Urinary bladder (tissue), 4 donors: ENCODE measurements around the gene B4GALT2. TPM values are rescaled to one million over a fixed set of nuclear protein-coding genes. Genes with fewer than 3 reads are reported as not detected.

Experiments used
- DNase-seq: peaks from one replicate; pipeline ENCODE4 v3.0.0-alpha.2; 2015; ENCODE audit errors: extremely low spot score
- H3K27ac ChIP-seq: one replicate; pipeline ENCODE4 v1.5.1; 2013; ENCODE audit warnings: low read depth, mild to moderate bottlenecking, moderate library complexity
- H3K36me3 ChIP-seq: one replicate; pipeline ENCODE4 v1.6.1; 2013; ENCODE audit warnings: mild to moderate bottlenecking, moderate library complexity; ENCODE audit not compliant: insufficient read depth
- H3K4me1 ChIP-seq: one replicate; pipeline ENCODE4 v1.6.1; 2013; ENCODE audit warnings: mild to moderate bottlenecking, moderate library complexity; ENCODE audit not compliant: insufficient read depth
- H3K4me3 ChIP-seq: one replicate; pipeline ENCODE4 v1.5.1; 2013; ENCODE audit warnings: low read depth, low read length
- WGBS: extraction: QIAGEN DNeasy Blood & Tissue Kit; methylation state at CpG from one replicate; pipeline ENCODE4 v1.1.7; 2013; 5-methylcytosine and 5-hydroxymethylcytosine counted together
- polyA plus RNA-seq: library from polyadenylated mRNA; stranded (reverse); fragments of 200-250 nt; gene quantifications from one replicate; pipeline ENCODE4 v1.2.3, GENCODE V29; 2013
- total RNA-seq: library from RNA; depleted of rRNA; stranded (reverse); fragments of >200 nt; gene quantifications from one replicate; pipeline ENCODE4 v1.2.3, GENCODE V29; 2014
- donor health status: healthy with polysubstance abuse.
- donor health status: healthy.

The B4GALT2 gene
- total and polyA plus RNA-seq, 2 donors, result 35.2 to 55.9 TPM

GRCh38 chr1:43954036-43954435, 25.0 kb upstream of the B4GALT2 start:
- WGBS, result 87% methylated on average over 5 of the region's 5 CpGs
- H3K36me3 ChIP-seq, result peaks cover 4% of the 10 kb centered on the region
- H3K4me3 ChIP-seq, result no peak overlapping the region
- DNase-seq, result no peak
- no peak overlapping the region for H3K27ac ChIP-seq
- H3K4me1 ChIP-seq, result no peaks in the 10 kb centered on the region

GRCh38 chr1:43956234-43956633, 22.8 kb upstream of the B4GALT2 start:
- no peak overlapping the region for H3K4me3 ChIP-seq
- H3K27ac ChIP-seq, result no peak overlapping the region
- H3K36me3 ChIP-seq, result peaks cover 3% of the 10 kb centered on the region
- no peaks in the 10 kb centered on the region for H3K4me1 ChIP-seq
- WGBS, result 96% methylated on average over 8 of the region's 8 CpGs
- no peak for DNase-seq

GRCh38 chr1:43957407-43958040, 21.5 kb upstream of the B4GALT2 start:
- H3K4me1 ChIP-seq, result no peaks in the 10 kb centered on the region
- H3K27ac ChIP-seq, result no peak overlapping the region
- no peak for DNase-seq
- H3K4me3 ChIP-seq, result no peak overlapping the region
- 85% methylated on average over 7 of the region's 7 CpGs for WGBS
- peaks cover 3% of the 10 kb centered on the region for H3K36me3 ChIP-seq

- Histone ChIP-seq H3K36me3 (peaks cover 3% of the 10 kb centered on the region), H3K4me3 (no peak overlapping the region), H3K4me1 (no peaks in the 10 kb centered on the region), H3K27ac (no peak overlapping the region)
- no peak for DNase-seq
- 86% methylated on average over 9 of the region's 9 CpGs for WGBS
Measured at GRCh38 chr1:43958351-43959255, 20.4 kb upstream of the B4GALT2 start.

GRCh38 chr1:43960798-43961197, 18.2 kb upstream of the B4GALT2 start:
- DNase-seq, result no peak

GRCh38 chr1:43961692-43962091, 17.3 kb upstream of the B4GALT2 start:
- no peak for DNase-seq
- H3K36me3 ChIP-seq, result peaks cover 5% of the 10 kb centered on the region
- H3K4me1 ChIP-seq, result no peaks in the 10 kb centered on the region
- H3K4me3 ChIP-seq, result no peak overlapping the region
- H3K27ac ChIP-seq, result no peak overlapping the region
- WGBS, result 90% methylated on average over 3 of the region's 3 CpGs

More at GRCh38 chr1:43960798-43961197, 18.2 kb upstream of the B4GALT2 start:
- H3K4me1 ChIP-seq, result no peaks in the 10 kb centered on the region
- 90% methylated on average over 8 of the region's 8 CpGs for WGBS
- no peak overlapping the region for H3K4me3 ChIP-seq
- H3K36me3 ChIP-seq, result peaks cover 5% of the 10 kb centered on the region
- no peak overlapping the region for H3K27ac ChIP-seq

- H3K36me3 ChIP-seq, result peaks cover 5% of the 10 kb centered on the region
- DNase-seq, result no peak
- H3K4me3 ChIP-seq, result no peak overlapping the region
- H3K27ac ChIP-seq, result no peak overlapping the region
- no peaks in the 10 kb centered on the region for H3K4me1 ChIP-seq
- WGBS, result 87% methylated on average over 2 of the region's 2 CpGs
Measured at GRCh38 chr1:43962324-43962723, 16.7 kb upstream of the B4GALT2 start.

GRCh38 chr1:43963006-43963405, 16.0 kb upstream of the B4GALT2 start:
- DNase-seq, result no peak
- 93% methylated on average over 3 of the region's 3 CpGs for WGBS
- Histone ChIP-seq H3K4me1 (no peaks in the 10 kb centered on the region), H3K27ac (no peak overlapping the region), H3K36me3 (peaks cover 5% of the 10 kb centered on the region), H3K4me3 (no peak overlapping the region)

- WGBS, result 85% methylated on average over 5 of the region's 5 CpGs
- H3K36me3 ChIP-seq, result peaks cover 5% of the 10 kb centered on the region
- no peak overlapping the region for H3K4me3 ChIP-seq
- H3K27ac ChIP-seq, result no peak overlapping the region
- no peaks in the 10 kb centered on the region for H3K4me1 ChIP-seq
- no peak for DNase-seq
Measured at GRCh38 chr1:43963890-43964289, 15.1 kb upstream of the B4GALT2 start.

- Histone ChIP-seq H3K4me3 (no peak overlapping the region), H3K27ac (no peak overlapping the region), H3K4me1 (no peaks in the 10 kb centered on the region), H3K36me3 (peaks cover 2% of the 10 kb centered on the region)
- no peak for DNase-seq
- WGBS, result 85% methylated on average over 3 of the region's 3 CpGs
Measured at GRCh38 chr1:43965316-43965715, 13.7 kb upstream of the B4GALT2 start.

- WGBS, result 85% methylated on average over 6 of the region's 6 CpGs
- no peak overlapping the region for H3K4me3 ChIP-seq
- no peak overlapping the region for H3K27ac ChIP-seq
- no peaks in the 10 kb centered on the region for H3K4me1 ChIP-seq
- peaks cover 2% of the 10 kb centered on the region for H3K36me3 ChIP-seq
- no peak for DNase-seq
Measured at GRCh38 chr1:43968348-43968948, 10.6 kb upstream of the B4GALT2 start.

- no peak overlapping the region for H3K4me3 ChIP-seq
- no peak overlapping the region for H3K27ac ChIP-seq
- no peaks in the 10 kb centered on the region for H3K4me1 ChIP-seq
- no peak for DNase-seq
- peaks cover 2% of the 10 kb centered on the region for H3K36me3 ChIP-seq
- 50% methylated on average over 7 of the region's 7 CpGs for WGBS
Measured at GRCh38 chr1:43969416-43969745, 9.6 kb upstream of the B4GALT2 start.

- Histone ChIP-seq H3K4me1 (no peaks in the 10 kb centered on the region), H3K36me3 (no peaks in the 10 kb centered on the region), H3K27ac (no peak within 1 kb of the TSS), H3K4me3 (peak within 1 kb of the TSS; percentile 71)
- DNase-seq, result peak; percentile 94
- WGBS, result under 1% methylated on average over 47 of the region's 47 CpGs
Measured at GRCh38 chr1:43969746-43970466, 9.1 kb upstream of the B4GALT2 start, which contains the start of gene DPH2. TSS of gene DPH2 (plus strand) at chr1:43970010. CDS start at chr1:43970176, 166 bp downstream.
